Colonic mucosa (tissue), 4 donors: ENCODE measurements around the gene FRZB. TPM values are rescaled to one million over a fixed set of nuclear protein-coding genes. Genes with fewer than 3 reads are reported as not detected.

Source experiments
- DNase-seq: peaks from one replicate; pipeline ENCODE4 v3.0.0-alpha.2; 2020
- H3K27ac ChIP-seq: fragments of 200-600 bp; one replicate; pipeline ENCODE4 v1.8.0; 2021
- H3K27me3 ChIP-seq: fragments of 200-600 bp; one replicate; pipeline ENCODE4 v1.8.0; 2021
- H3K36me3 ChIP-seq: fragments of 200-600 bp; one replicate; pipeline ENCODE4 v1.8.0; 2021
- H3K4me1 ChIP-seq: fragments of 200-600 bp; one replicate; pipeline ENCODE4 v1.8.0; 2021; ENCODE audit warnings: mild to moderate bottlenecking
- H3K4me3 ChIP-seq: fragments of 200-600 bp; one replicate; pipeline ENCODE4 v1.8.0; 2021
- H3K9ac ChIP-seq, 2 donors: one replicate each; pipeline ENCODE4 v1.7.0; 2013; ENCODE audit warnings: control low read depth in 2 of 2, low read depth in 2 of 2, low read length in 2 of 2
- H3K9me3 ChIP-seq: fragments of 200-600 bp; one replicate; pipeline ENCODE4 v1.8.0; 2021
- CTCF ChIP-seq: fragments of 200-600 bp; IDR thresholded peaks from one replicate; pipeline ENCODE4 v1.8.0; 2022; ENCODE audit warnings: antibody characterized with exemption, mild to moderate bottlenecking
- intact Hi-C: fragments of 100-400 bp; cut with DNase I; formaldehyde crosslinking; loops from one replicate; pipeline ENCODE4 v1.14.1; 2022
- total RNA-seq, 2 donors: library from RNA; stranded (reverse); fragmentation: NEBNext Ultra II Directional in 1 of 2; extraction: Animal tissue kit (Norgen Biotek cat#: 25700) in 1 of 2; gene quantifications; one replicate each; pipeline ENCODE4 v1.2.1, GENCODE V29; 2021
- donor health status: healthy.
- donor health status: DM: no; HTN: no; CAD: no.
- donor health status: DM: no; HTN: no; CAD: no.

The FRZB gene
- total RNA-seq, 2 donors from 2014 or later: 12.8 to 26.8 TPM

- no peaks in the 10 kb centered on the region for H3K4me1 ChIP-seq
- intact Hi-C loops: no loop called here
These were observed 45.3 kb downstream of the FRZB start for GRCh38 chr2:182821182-182821581.

GRCh38 chr2:182819412-182819811, 47.0 kb downstream of the FRZB start:
- no peak for DNase-seq

More at GRCh38 chr2:182821182-182821581, 45.3 kb downstream of the FRZB start:
- Histone ChIP-seq H3K27ac (no peak overlapping the region), H3K9ac (no peak overlapping the region), H3K36me3 (no peaks in the 10 kb centered on the region), H3K9me3 (no peaks in the 10 kb centered on the region), H3K27me3 (no peaks in the 10 kb centered on the region), H3K4me3 (no peak overlapping the region)
- DNase-seq: no peak
- TF ChIP-seq CTCF: no peak

GRCh38 chr2:182818925-182819324, 47.5 kb downstream of the FRZB start:
- Histone ChIP-seq H3K9me3 (no peaks in the 10 kb centered on the region), H3K4me3 (no peak overlapping the region), H3K27me3 (no peaks in the 10 kb centered on the region), H3K4me1 (no peaks in the 10 kb centered on the region), H3K9ac (no peak overlapping the region), H3K36me3 (no peaks in the 10 kb centered on the region), H3K27ac (no peak overlapping the region)
- intact Hi-C loops: no loop called here
- no peak for TF ChIP-seq CTCF
- DNase-seq: no peak

More at GRCh38 chr2:182819412-182819811, 47.0 kb downstream of the FRZB start:
- no peak overlapping the region for H3K27ac ChIP-seq
- H3K9me3 ChIP-seq: no peaks in the 10 kb centered on the region
- no peaks in the 10 kb centered on the region for H3K27me3 ChIP-seq
- no peak overlapping the region for H3K4me3 ChIP-seq
- H3K4me1 ChIP-seq: no peaks in the 10 kb centered on the region
- no peaks in the 10 kb centered on the region for H3K36me3 ChIP-seq
- no peak overlapping the region for H3K9ac ChIP-seq
- TF ChIP-seq CTCF: no peak
- intact Hi-C loops: no loop called here

GRCh38 chr2:182818501-182818900, 47.9 kb downstream of the FRZB start:
- no peak overlapping the region for H3K4me3 ChIP-seq
- intact Hi-C loops: no loop called here

GRCh38 chr2:182817558-182817957, 48.9 kb downstream of the FRZB start:
- H3K4me3 ChIP-seq: no peak overlapping the region
- no peaks in the 10 kb centered on the region for H3K4me1 ChIP-seq
- intact Hi-C loops: no loop called here
- TF ChIP-seq CTCF: no peak
- H3K36me3 ChIP-seq: no peaks in the 10 kb centered on the region
- no peaks in the 10 kb centered on the region for H3K27me3 ChIP-seq
- no peak overlapping the region for H3K9ac ChIP-seq
- no peaks in the 10 kb centered on the region for H3K9me3 ChIP-seq
- H3K27ac ChIP-seq: no peak overlapping the region
- DNase-seq: no peak

More at GRCh38 chr2:182818501-182818900, 47.9 kb downstream of the FRZB start:
- H3K4me1 ChIP-seq: no peaks in the 10 kb centered on the region
- no peak for TF ChIP-seq CTCF
- no peaks in the 10 kb centered on the region for H3K27me3 ChIP-seq
- no peak overlapping the region for H3K27ac ChIP-seq
- no peaks in the 10 kb centered on the region for H3K36me3 ChIP-seq
- H3K9ac ChIP-seq: no peak overlapping the region
- H3K9me3 ChIP-seq: no peaks in the 10 kb centered on the region
- DNase-seq: no peak
